GM19463 (cell line): ENCODE measurements around the gene KPNA1.

Experiments used
- ATAC-seq: cut with Tn5 transposase; IDR thresholded peaks from one replicate; pipeline ENCODE4 v1.9.1; 2021; ENCODE audit warnings: mild to moderate bottlenecking, moderate library complexity; ENCODE audit not compliant: unreplicated experiment

The KPNA1 gene

DNA sequence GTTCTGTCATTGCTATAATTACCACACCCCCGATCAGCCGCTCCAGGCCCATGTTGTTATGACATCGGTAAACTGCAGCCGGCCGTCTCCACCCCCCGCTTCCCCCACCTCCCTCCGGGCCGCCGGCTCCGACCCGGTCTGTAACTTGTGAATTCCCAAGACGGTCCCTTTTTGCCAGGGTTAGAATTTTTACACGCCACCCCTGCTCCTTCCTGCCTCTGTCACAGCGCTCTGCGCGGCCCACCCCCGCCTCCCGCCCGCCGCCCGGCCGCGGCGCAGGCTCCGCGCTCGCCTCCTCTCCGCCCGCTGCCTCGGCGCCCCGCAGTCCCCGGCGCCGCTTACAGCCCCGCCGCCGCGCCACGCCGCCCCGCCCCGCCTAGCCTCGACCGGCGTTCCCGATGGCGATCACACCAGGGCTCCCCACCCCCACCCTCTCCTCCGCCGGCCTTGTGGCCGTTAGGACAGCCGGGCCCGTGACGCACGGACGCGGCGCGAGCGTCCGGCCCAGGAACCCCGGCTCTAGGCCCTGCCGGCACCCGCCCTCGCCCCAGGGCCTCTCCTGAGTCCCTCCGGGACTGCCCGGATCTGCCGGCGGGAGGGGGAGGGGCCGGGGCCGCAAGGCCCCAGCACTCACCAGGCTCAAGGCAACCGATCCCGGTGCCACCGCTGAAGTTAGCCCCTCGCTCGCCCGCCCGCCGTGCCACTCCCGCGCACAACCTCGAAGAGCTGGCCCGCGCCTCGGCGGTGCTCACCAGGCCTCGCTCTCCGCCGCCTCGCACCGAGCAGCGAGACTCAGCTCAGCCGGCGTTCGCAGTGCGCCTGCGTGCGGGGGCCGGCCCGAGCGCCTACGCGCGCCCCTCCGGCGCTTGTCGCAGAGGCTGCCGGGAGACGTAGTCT is at the start of gene KPNA1:
KPNA1 (minus strand) TSS at position 817 of the 897 bp plus-strand sequence. CDS start 18,374 bp downstream, outside the sequence.
- peak; percentile 86 for ATAC-seq

DNA sequence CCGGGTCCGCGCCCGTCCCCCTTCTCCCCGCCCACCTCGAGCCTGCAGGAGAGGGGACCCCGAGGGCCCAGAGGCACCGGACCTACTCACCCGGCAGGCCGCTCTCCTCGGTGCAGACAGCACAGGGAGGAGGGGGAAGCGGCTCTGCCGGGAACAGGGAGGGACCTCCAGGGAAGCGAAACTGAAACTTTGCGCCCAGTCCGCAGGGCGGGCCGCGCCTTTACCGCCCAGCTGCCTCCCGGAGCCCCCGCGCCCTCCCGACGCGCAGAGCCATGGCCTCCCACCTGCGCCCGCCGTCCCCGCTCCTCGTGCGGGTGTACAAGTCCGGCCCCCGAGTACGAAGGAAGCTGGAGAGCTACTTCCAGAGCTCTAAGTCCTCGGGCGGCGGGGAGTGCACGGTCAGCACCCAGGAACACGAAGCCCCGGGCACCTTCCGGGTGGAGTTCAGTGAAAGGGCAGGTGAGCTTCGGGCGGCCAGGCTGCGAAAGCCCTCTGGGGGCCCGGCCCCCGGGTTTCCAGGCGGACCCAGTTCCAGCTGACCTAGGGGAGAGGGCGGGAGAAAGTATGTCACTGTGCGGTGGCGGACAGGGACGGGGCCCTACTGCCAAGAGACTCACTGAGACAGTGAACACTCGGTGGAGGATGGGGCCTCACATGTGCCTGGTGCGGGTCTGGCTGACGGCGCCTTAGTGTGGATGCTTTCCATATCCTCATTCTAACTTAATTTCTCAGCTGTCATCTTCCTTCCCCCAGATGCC is 49.6 kb upstream of the KPNA1 start, which contains the start of the genes DTX3L and PARP9:
DTX3L (plus strand) TSS at position 184 of the 758 bp plus-strand sequence; CDS start at position 273, 89 bp downstream.
PARP9 (minus strand) TSS at position 146 of the 758 bp plus-strand sequence. CDS start 4,680 bp downstream, outside the sequence.
- peak; percentile 75 for ATAC-seq

DNA sequence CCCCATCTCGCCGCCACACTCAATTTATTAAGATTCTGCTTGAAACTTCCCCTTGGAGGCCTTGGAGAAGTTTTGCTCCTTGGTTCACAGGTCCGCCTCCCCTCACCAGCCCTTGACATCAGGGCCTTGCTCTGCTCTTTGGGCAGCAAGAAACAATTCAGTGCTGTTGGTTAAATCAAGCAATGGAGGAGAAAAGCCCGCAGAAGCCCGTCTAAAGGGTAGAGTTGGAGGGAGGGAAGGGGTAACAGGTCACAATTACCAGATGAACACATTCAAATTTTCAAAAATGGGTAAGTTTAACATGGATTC is 48.9 kb upstream of the KPNA1 start:
- ATAC-seq: no peak

DNA sequence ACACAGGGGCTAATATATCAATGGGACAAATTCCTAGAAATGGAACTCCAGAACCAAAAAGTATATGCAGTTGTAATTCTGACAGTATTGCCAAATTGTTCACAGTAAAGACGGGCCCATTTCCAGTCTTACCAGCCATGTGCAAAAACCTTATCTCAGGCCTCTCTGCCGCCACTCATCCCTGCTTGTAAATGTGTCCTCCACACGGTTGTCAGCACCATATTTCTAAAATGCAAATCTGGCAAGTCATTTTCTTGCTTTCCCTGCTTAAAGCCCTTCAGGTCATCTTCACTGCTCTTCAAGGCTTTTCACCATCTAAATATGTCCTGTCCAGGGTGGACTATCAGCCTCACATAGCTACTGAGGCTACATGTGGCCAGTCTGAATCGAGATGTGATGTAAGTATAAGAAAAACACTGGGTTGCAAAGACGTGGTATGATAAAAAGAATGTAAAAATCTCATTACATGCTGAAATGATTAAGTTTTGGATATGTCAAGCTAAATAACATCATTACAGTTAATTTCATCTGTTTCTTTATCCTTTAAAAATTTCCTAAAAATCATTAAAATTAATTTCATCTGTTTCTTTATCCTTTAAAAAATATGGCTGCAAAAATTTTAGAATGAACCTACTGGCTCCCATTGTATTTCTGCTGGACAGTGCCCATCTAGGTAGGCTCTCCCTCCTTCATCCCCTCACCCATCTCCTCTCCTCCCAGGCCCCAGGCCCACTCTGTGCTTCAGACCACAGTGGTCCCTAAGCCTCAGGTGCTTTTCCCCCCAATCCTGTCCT is 48.4 kb upstream of the KPNA1 start:
- ATAC-seq: no peak

DNA sequence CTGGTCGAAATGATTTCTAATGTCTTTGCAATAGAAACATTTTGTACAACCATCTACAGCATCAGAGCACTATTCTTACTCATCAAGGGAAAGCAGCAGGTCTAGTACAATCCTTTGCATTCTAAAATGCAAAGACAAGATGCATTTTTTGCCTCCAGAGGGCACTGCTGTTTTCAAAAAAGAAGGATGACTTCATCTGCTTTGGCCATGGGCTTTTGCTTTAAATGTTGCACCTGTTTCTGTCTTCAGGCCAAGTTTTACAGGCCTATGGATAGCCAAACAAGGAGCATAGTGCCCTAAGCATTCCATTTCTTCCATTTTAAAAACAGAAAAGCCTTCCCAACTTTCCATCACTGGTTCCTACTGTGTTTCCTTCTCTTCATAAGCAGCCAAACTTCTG is 45.9 kb upstream of the KPNA1 start:
- ATAC-seq: no peak

DNA sequence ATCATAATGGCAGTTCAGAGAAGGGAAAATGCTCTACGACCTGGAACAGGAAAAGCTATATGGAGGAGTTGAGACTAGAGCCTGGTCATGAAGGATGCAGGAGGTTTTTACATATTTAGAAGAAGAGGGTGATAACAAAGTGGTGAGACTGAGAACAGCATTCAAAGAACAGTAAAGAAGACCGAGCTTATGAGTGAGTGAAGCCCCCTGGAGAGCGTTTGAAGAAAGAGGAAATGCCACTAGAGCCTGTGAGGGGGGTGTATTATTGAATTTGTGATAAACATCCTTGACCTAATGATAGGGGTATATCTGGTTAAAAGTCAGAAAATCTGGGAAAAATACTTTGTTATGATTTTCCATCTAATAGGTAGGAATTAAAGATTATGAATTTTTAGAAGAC is 45.2 kb upstream of the KPNA1 start:
- no peak for ATAC-seq

DNA sequence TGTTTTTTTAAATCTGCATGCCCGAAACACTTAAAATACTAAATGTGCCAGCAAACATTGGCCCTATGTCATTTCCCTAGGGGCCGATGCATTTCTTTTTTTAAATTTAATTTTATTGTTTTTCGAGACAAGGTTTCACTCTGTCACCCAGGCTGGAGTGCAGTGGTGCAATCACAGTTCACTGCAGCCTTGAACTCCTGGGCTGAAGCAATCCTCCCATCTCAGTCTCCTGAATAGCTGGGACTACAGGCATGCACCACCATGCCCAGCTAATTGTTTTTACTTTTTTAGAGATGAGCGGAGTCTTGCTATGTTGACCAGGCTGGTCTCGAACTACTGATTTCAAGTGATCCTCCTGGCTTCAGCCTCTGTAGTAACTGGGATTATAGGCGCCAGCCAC is 43.9 kb upstream of the KPNA1 start:
- ATAC-seq: no peak

DNA sequence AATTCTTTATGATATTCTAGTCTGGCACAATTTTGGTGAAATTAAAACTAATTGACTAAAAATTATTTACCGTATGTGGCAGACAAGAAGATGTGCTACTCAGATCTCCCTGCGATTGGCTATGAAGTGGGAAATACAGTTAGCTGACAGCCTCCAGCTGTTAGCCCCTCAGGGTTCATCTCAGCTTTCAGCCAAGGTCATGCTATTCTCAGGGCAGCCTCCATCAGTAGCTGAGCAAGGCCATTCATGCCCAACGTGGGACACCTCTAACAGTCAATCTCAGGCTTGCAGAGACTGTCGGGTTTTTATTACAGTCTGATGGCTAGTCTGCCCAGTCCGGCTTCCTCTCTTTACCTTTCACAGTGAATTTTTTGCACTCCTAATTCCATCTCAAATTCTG is 42.6 kb upstream of the KPNA1 start:
- ATAC-seq: no peak

DNA sequence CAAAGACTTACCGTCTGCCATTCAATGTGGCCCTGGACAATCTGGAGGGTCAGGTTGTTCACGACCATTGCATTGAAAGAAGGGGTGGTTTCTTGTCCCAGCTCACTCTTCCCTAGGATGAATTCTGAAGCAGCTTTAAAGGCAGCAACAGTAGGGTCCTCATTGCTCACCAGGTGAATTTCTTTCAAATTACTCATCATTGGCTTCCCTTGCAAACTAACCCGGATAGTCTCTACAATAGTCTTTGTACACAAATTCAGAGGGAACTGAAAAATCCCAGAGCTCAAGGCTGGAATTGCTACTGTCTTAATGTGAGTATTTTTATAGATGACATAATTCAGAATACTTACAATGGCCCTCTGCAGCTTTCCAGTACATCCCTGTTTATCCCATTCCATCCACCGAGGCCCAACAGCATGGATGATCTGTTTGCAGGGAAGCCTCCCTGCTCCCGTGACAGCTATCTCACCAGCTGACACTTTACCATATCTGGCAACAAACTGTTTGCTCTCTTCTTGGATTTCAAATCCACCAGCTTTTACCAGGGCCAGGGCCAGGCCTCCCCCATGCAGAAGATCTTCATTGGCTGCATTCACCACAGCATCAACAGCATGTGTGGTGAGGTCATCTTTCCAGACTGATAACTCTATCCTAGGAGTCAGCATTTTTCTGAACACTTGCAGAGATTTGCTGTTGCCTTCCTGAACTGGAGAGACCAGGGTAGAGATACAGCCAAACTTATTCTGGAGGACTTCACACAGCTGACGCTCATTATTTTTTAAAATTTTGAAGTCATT is 40.7 kb upstream of the KPNA1 start:
- no peak for ATAC-seq

DNA sequence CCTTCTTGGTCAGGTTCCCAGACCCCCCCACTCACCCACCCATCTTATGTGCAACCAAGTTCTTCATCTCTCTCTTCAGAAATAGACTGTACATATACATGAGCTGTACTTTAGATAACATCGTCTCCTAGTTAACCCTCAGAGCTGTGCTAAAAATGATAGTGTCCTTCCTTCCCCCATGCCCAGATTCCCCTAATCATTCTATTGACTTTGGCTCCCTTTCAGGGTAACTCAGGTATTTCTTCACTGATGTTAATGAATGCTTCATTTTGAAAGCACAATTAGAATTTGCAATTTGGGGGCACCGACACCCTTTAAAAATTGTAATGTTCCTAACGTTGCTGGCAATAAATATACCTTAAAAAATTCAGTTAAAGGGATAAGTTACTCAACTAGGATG is 38.4 kb upstream of the KPNA1 start:
- no peak for ATAC-seq

DNA sequence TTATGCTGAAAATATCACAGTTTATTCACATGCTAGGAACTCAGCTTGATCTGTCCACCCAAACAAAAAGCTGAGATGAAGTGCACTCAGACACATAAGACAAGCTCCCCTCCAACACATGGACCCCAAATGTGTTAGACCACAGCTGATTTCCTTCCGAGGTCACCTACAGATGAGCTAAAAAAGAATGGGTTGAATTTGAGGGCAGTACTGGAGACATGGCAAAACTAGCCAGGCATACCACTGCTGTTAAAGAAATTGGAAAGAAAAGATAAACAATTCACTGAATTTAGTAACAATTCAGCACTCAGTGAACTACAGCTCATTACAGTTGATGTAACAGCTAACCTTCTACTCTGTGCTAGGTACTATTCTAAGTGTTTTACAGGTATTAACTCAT is 33.9 kb upstream of the KPNA1 start:
- ATAC-seq: no peak

DNA sequence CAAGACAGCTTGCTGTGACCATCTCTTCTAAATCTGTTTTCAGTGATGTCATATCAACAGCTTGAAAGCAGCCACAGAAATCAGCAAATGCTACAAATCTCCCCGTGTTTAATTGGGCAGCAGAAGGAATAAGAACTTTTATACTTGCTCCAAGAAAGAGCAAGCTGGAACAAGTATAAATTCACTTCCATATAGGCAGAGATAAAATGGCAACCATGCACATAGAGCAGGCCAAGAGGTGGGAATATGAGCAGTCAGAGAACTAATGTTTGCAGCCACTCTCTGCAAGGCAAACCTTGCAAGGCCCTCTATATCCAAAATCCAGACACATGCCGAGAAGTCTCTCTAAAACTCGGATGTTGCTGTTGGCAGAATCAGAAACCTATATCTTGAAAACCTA is 33.3 kb upstream of the KPNA1 start:
- ATAC-seq: no peak

DNA sequence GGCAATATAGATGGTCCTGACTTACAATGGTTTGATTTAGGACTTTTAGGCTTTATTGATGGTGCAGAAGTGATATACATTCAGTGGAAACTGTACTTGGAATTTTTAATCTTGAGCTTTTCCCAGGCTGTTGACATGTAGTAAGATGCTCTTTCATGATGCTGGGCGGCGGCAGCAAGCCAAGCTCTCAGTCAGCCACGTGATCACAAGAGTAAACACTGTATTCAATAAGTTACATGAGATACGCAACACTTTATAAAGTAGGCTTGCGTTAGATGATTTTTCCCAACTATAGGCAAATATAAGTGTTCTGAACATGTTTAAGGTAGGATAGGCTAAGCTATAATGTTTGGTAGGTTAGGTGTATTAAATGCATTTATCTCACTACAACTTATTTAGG is 31.4 kb upstream of the KPNA1 start:
- ATAC-seq: no peak

DNA sequence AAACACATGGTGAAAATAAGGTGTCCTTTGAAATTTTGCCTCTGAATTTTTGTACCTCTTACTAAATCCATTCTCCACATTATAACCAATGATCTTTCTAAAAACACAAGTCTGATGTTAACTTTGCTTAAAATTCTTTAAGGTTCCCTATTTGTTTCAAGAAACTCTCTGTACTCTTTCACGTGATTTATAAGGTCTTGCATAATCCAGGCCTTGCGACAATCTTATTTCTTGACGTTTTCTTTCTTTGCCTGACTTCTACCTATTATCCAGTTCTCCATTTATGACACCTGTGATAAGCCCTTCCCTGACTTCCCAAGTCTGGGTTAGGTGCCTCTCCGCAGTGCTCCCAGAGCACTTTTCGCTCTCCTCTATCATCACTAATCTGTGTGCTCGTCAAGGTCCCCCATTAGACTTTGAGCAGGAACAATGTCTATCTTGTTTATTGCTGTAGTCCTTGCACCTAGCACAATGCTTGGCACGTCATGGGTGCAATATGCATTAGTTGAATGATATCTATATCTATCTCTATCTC is 24.3 kb upstream of the KPNA1 start:
- ATAC-seq: no peak

DNA sequence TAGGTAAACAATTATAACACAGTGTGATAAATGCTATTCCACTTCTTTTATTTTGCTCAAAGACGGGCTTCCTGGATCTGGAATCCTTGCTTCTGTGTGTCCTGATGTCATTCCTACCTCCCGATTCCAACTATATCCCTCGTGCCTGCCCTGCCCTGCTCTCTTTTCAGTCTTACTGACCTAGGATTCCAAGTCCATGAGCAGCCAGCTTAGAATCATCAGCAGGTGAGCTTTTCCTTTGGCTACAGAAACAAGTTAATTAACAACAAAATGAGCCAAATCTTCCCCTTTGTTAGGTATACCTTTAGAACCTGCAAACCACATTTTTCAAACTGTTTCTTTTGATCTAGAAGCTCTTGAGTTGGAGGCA is 21.9 kb upstream of the KPNA1 start:
- no peak for ATAC-seq

DNA sequence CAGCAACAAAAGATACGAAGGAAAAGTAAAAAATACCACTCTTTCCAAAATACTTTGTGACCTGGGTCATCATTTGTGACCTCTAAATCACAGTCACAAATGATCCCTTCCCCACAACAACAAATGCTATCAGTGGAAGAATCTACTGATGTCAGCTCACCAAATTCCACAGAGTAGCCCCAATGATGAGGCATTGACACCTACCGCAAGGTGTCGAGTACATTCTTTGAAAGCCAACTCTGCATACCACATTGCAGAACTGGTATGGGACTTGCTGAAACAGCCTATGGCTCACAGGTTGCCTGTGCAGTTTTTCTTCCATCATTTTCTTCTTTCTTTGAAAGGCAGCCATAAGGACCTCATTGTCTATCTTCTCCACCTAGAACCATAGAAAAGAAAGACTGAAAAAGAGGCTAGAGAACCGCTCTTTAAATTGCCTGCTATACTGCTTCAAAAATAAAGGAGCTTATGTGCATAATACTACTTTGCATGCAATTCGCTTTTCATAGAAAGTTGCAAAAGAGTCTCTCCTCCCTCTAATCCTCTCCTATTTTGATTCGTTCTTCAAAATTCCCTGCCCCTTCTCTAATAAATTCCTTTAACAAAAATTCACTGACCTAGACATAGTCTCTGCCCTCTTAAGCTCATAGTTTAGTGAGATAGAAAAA is 21.4 kb upstream of the KPNA1 start:
- no peak for ATAC-seq

DNA sequence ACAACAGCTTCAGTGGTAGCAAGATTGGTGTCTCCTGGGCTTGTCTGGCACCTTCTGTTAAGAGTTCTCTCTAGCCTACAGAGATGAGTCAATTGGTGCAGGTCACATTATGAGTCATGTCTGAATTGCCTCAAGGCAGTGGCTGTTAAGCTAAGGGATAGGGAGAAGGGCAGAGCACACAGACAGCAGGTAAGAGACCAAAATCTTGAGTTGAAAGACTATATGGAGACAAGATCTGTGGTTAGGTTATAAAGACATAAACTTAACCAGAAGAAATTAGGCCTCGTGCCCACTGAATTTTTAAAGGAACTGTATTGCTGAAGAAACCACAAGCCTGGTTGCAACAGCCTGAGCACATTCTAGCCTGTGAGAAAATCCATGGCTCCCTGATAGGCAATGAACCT is 19.2 kb upstream of the KPNA1 start:
- ATAC-seq: peak; percentile 100

DNA sequence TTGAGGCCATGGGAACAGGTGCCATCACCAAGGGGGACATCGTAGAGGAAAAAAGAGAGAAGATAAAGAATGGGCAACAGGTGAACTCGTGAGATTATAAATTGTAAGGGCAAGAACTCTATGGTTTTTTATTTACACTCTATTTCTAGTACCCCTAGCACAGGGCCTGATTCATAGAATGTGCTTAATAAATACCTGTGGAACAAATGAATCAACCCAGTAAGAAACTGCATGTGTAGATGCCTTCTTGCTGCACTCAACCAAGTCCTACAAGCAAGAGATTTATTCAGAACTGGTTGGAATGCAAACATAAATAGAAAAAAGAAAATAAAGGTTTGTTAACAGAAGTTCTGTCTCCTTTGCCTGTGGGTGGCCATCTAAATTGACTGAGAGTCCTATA is 18.7 kb upstream of the KPNA1 start:
- ATAC-seq: peak; percentile 10

DNA sequence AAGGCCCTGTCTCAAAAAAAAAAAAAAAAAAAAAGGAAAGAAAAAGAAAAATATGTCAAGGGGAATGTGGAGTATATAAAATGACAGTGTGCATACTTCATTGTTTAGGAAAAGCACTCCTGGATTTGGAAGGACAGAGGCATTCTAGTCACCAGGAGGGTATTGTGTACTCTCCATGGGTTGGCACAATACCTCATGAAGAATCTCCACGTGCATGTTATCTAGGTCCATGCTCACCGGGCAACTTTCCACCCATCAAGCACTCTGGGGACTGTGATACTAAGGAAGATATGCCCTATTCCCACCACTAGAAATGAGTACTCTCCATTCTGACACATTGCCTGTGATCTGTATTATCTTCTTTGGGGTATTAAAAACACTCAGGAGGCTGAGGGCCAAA is 15.4 kb upstream of the KPNA1 start:
- ATAC-seq: no peak

DNA sequence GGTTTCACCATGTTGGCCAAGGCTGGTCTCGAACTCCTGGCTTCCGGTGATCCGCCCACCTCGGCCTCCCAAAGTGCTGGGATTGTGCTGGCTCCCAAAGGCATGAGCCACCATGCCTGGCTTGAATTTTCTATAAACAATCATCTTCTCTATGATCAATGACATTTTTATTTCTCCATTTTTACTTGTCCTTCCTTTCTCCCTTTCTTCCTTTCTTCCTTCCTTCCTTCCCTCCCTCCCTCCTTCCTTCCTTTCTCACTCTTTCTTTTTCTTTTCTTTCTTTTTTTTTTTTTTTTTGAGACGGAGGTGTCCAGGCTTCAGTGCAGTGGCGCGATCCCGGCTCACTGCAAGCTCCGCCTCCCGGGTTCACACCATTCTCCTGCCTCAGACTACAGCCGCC is 8.6 kb upstream of the KPNA1 start:
- ATAC-seq: no peak
